GM12864 (cell line): Measurements from ENCODE around the gene EIF3B.

Experiments used
- DNase-seq: peaks from one replicate; pipeline ENCODE4 v3.0.0-alpha.2; 2011; ENCODE audit warnings: low read depth
- H3K4me3 ChIP-seq: 2 replicates; pipeline ENCODE4 v1.5.1; 2011; ENCODE audit warnings: mild to moderate bottlenecking, low read depth, low read length, control low read depth
- CTCF ChIP-seq: IDR thresholded peaks from 2 replicates; pipeline ENCODE4 v1.5.1; 2011; ENCODE audit warnings: low read depth, mild to moderate bottlenecking, moderate library complexity, low read length, control low read depth, inconsistent platforms; ENCODE audit errors: missing control alignments

Gene EIF3B

DNA sequence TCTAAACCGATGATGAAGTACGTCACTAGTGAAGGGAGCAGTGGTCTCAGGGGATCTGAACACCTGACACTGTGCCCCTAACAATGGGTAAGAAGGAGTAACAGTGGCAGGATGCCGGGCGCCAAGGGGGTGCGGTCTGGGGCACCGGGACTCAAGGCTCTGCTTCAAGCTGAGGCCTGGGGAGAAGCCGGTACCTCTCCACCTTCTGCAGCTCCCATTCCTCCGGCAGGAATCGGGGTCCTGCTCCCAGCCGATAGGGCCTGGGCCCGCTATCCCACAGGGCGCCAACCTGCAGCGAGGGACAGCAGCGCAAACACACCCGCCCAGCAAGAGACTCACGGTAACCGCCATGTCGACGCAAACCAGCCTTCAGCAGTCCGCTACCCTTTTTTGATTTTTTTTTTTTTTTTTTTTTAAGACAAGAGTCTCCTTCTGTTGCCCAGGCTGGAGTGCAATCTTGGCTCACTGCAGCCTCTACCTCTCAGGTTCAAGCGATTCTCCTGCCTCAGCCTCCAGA lies 40.0 kb downstream of the EIF3B start:
- no peak for DNase-seq
- no peak overlapping the region for H3K4me3 ChIP-seq
- no peak for TF ChIP-seq CTCF

- no peak overlapping the region for H3K4me3 ChIP-seq
- no peak for DNase-seq
- TF ChIP-seq CTCF = no peak
Observed at GRCh38 chr7:2398506-2398905, 43.9 kb downstream of the EIF3B start.

- DNase-seq = no peak
- no peak for TF ChIP-seq CTCF
- H3K4me3 ChIP-seq = no peak overlapping the region
Observed at GRCh38 chr7:2399848-2400587, 45.4 kb downstream of the EIF3B start.

DNA sequence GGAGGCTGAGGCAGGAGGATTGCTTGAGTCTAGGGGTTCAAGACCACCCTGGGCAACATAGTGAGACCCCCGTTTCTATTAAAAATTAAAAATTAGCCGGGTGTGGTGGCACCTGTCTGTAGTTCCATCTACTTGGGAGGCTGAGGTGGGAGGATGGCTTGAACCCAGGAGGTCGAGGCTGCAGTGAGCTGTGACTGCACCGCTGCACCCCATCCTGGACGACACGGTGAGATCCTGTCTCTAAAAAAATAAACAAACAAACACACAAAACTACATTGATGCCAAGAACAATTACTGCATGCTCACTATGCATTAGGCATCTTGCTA lies 48.0 kb downstream of the EIF3B start:
- no peak for TF ChIP-seq CTCF
- DNase-seq = no peak
- peak overlapping the region; percentile 58 for H3K4me3 ChIP-seq

- TF ChIP-seq CTCF = no peak
- peak within 1 kb of the TSS; percentile 78 for H3K4me3 ChIP-seq
- peak; percentile 62 for DNase-seq
Observed at GRCh38 chr7:2403014-2403717, 48.5 kb downstream of the EIF3B start, which contains the start of gene CHST12. CHST12 (plus strand) TSS chr7:2403611; CDS start chr7:2432640, 29,029 bp downstream.

- TF ChIP-seq CTCF = no peak
- H3K4me3 ChIP-seq = peak overlapping the region; percentile 78
- no peak for DNase-seq
Observed at GRCh38 chr7:2403718-2404648, 49.4 kb downstream of the EIF3B start.
